Stimulated activated CD4-positive, alpha-beta T cell treated with anti-CD3 and anti-CD28 coated beads, Interleukin-15, amount 100 ng/mL, for 24 hours (primary cell): ENCODE data around the gene PARD6B.
"Not testable (repeated sequence)": the region's sequence is repeated elsewhere in the genome, so short reads cannot be mapped to it uniquely, and the experiment has no call there.

Experiments
- DNase-seq: peaks from one replicate; pipeline ENCODE4 v3.0.0-alpha.2; 2020

The PARD6B gene

GRCh38 chr20:50750145-50750671 is 18.8 kb downstream of the PARD6B start:
- no peak for DNase-seq

GRCh38 chr20:50753152-50753551 is 21.8 kb downstream of the PARD6B start:
- no peak for DNase-seq

GRCh38 chr20:50754420-50754819 is 23.0 kb downstream of the PARD6B start:
- DNase-seq: no peak

GRCh38 chr20:50756447-50756846 is 25.1 kb downstream of the PARD6B start:
- DNase-seq: no peak

- no peak for DNase-seq
These were observed 27.1 kb downstream of the PARD6B start for GRCh38 chr20:50758469-50758868.

- DNase-seq: no peak
These were observed 27.6 kb downstream of the PARD6B start for GRCh38 chr20:50758992-50759391.

GRCh38 chr20:50759678-50760077 is 28.3 kb downstream of the PARD6B start:
- no peak for DNase-seq

- DNase-seq: no peak
These were observed 30.7 kb downstream of the PARD6B start for GRCh38 chr20:50762045-50762422.

GRCh38 chr20:50762435-50763220 is 31.2 kb downstream of the PARD6B start:
- DNase-seq: no peak

- DNase-seq: not testable (repeated sequence)
These were observed 32.4 kb downstream of the PARD6B start for GRCh38 chr20:50763550-50764458.

- DNase-seq: not testable (repeated sequence)
These were observed 33.9 kb downstream of the PARD6B start for GRCh38 chr20:50765251-50765650.

- no peak for DNase-seq
These were observed 34.3 kb downstream of the PARD6B start for GRCh38 chr20:50765674-50766073.

GRCh38 chr20:50766955-50767809 is 35.8 kb downstream of the PARD6B start:
- not testable (repeated sequence) for DNase-seq

GRCh38 chr20:50768991-50769390 is 37.6 kb downstream of the PARD6B start:
- DNase-seq: not testable (repeated sequence)

GRCh38 chr20:50769551-50770085 is 38.2 kb downstream of the PARD6B start:
- not testable (repeated sequence) for DNase-seq

- not testable (repeated sequence) for DNase-seq
These were observed 40.2 kb downstream of the PARD6B start for GRCh38 chr20:50771419-50772080.

- DNase-seq: no peak
These were observed 41.2 kb downstream of the PARD6B start for GRCh38 chr20:50772420-50773185.

GRCh38 chr20:50774515-50774914 is 43.1 kb downstream of the PARD6B start:
- no peak for DNase-seq

GRCh38 chr20:50776122-50776817 is 44.9 kb downstream of the PARD6B start:
- DNase-seq: no peak

- DNase-seq: no peak
These were observed 46.0 kb downstream of the PARD6B start for GRCh38 chr20:50777373-50777772.
